ENCODE results near the gene BMP5.

GRCh38 chr6:55875400-55875799 lies at the start of gene BMP5:
- TF ChIP-seq EZH2 (optimal IDR thresholded peaks at IDR 0.05; ENCODE audit: low read depth, low read length) (no peak), CTCF (IDR thresholded peaks at IDR 0.05; ENCODE audit: low read length) (no peak), EZH2phosphoT487 (IDR thresholded peaks at IDR 0.05; ENCODE audit: low read length) (no peak)

All from MM.1S (cell line).